GM21619 (cell line): Measurements from ENCODE around the gene CORIN.
"Not testable (repeated sequence)": the region's sequence is repeated elsewhere in the genome, so short reads cannot be mapped to it uniquely, and the experiment has no call there.

Experiments used
- ATAC-seq: cut with Tn5 transposase; IDR thresholded peaks from one replicate; pipeline ENCODE4 v1.9.1; 2021; ENCODE audit not compliant: unreplicated experiment

The CORIN gene

GRCh38 chr4:47692691-47693090 lies 145.2 kb downstream of the CORIN start:
- ATAC-seq, result no peak

GRCh38 chr4:47691757-47692383 lies 146.0 kb downstream of the CORIN start:
- ATAC-seq, result not testable (repeated sequence)

GRCh38 chr4:47690611-47691010 lies 147.3 kb downstream of the CORIN start:
- no peak for ATAC-seq

GRCh38 chr4:47686294-47686872 lies 151.5 kb downstream of the CORIN start:
- peak; percentile 79 for ATAC-seq

- ATAC-seq, result no peak
Measured at GRCh38 chr4:47675806-47676205, 162.1 kb downstream of the CORIN start.

- no peak for ATAC-seq
Measured at GRCh38 chr4:47674144-47674543, 163.7 kb downstream of the CORIN start.

GRCh38 chr4:47672696-47673095 lies 165.2 kb downstream of the CORIN start:
- ATAC-seq, result no peak

GRCh38 chr4:47669946-47670345 lies 167.9 kb downstream of the CORIN start:
- no peak for ATAC-seq

GRCh38 chr4:47668810-47669408 lies 169.0 kb downstream of the CORIN start:
- peak; percentile 70 for ATAC-seq

GRCh38 chr4:47668256-47668655 lies 169.6 kb downstream of the CORIN start:
- ATAC-seq, result no peak

GRCh38 chr4:47667552-47667951 lies 170.3 kb downstream of the CORIN start:
- ATAC-seq, result no peak

GRCh38 chr4:47664051-47664826 lies 173.6 kb downstream of the CORIN start:
- ATAC-seq, result no peak

GRCh38 chr4:47662975-47663374 lies 174.9 kb downstream of the CORIN start:
- no peak for ATAC-seq

GRCh38 chr4:47661741-47662140 lies 176.1 kb downstream of the CORIN start:
- no peak for ATAC-seq

GRCh38 chr4:47659342-47659741 lies 178.5 kb downstream of the CORIN start:
- no peak for ATAC-seq

GRCh38 chr4:47654972-47655693 lies 182.7 kb downstream of the CORIN start:
- ATAC-seq, result no peak

GRCh38 chr4:47652092-47652491 lies 185.8 kb downstream of the CORIN start:
- no peak for ATAC-seq

GRCh38 chr4:47651231-47651630 lies 186.6 kb downstream of the CORIN start:
- ATAC-seq, result no peak

- ATAC-seq, result no peak
Measured at GRCh38 chr4:47650584-47651130, 187.2 kb downstream of the CORIN start.

GRCh38 chr4:47647544-47647943 lies 190.3 kb downstream of the CORIN start:
- no peak for ATAC-seq

- no peak for ATAC-seq
Measured at GRCh38 chr4:47647029-47647428, 190.8 kb downstream of the CORIN start.
